ENCODE data around the gene BICC1. TPM values are rescaled to one million over a fixed set of nuclear protein-coding genes. Genes with fewer than 3 reads are reported as not detected.

Gene BICC1
- total and polyA plus RNA-seq, 2 donors (not counting 1 experiment from before 2014, with no cell fraction given) = 22.6 to 64.7 TPM

GRCh38 chr10:58844680-58845079 lies 332.0 kb downstream of the BICC1 start:
- Histone ChIP-seq H3K79me2 (ENCODE audit: control insufficient read depth, insufficient read depth, low read length) (no peaks in the 10 kb centered on the region), H3K4me3 (replicated peaks in 1 of 4; ENCODE audit: control extremely low read depth in 1 of 4, insufficient read depth in 1 of 4, low read depth in 3 of 4, low read length in 4 of 4) (no peak overlapping the region), H3K36me3 (ENCODE audit: control insufficient read depth, insufficient read depth, low read length) (no peaks in the 10 kb centered on the region), H3K27ac (ENCODE audit: insufficient read depth, low read length) (no peak overlapping the region), H3K9me3 (ENCODE audit: control insufficient read depth, insufficient read depth, low read depth, low read length) (no peaks in the 10 kb centered on the region), H3K4me1 (ENCODE audit: control insufficient read depth, extremely low read depth, insufficient read depth, low read length) (no peaks in the 10 kb centered on the region), H3K27me3 (ENCODE audit: control insufficient read depth, insufficient read depth, low read length) (no peaks in the 10 kb centered on the region), H2AFZ (ENCODE audit: low read length) (no peak overlapping the region), H3K9ac (ENCODE audit: insufficient read depth, low read length) (no peak overlapping the region), H4K20me1 (ENCODE audit: control insufficient read depth, extremely low read depth, insufficient read depth, low read length) (no peaks in the 10 kb centered on the region), H3K4me2 (ENCODE audit: extremely low read depth, insufficient read depth, low read length) (no peak overlapping the region)
- TF ChIP-seq EZH2 (IDR thresholded peaks at IDR 0.05; ENCODE audit: low read length, missing control alignments) = no peak
- TF ChIP-seq CTCF (conservative IDR thresholded peaks at IDR 0.05 in 1 of 2, IDR thresholded peaks at IDR 0.05 in 1 of 2; ENCODE audit: low read depth in 1 of 2, low read length in 2 of 2) = no peak
- no peak for DNase-seq (ENCODE audit: low read depth in 2 of 2)

DNA sequence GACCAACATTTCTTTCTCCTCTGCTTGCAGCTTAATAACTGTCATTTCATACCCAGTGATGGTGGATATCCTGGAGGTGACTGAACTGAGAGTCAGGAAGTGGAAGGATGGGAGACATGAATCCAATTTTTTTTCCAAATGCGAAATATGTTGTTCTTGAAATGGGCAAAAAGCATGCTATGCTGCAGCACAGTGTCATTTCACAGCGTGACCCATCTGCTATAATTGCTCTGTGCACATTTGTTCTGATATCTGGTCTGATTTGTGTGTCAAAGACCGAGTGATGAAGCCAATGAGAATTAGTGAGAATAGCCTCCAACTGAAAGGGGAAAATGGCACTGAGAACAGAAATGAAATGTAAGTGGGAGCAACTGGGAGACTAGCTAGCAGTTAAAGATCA lies 334.2 kb downstream of the BICC1 start:
- Histone ChIP-seq H4K20me1 (ENCODE audit: control insufficient read depth, extremely low read depth, insufficient read depth, low read length) (no peaks in the 10 kb centered on the region), H3K9ac (ENCODE audit: insufficient read depth, low read length) (no peak overlapping the region), H3K27ac (ENCODE audit: insufficient read depth, low read length) (no peak overlapping the region), H3K4me3 (replicated peaks in 1 of 4; ENCODE audit: control extremely low read depth in 1 of 4, insufficient read depth in 1 of 4, low read depth in 3 of 4, low read length in 4 of 4) (no peak overlapping the region), H3K36me3 (ENCODE audit: control insufficient read depth, insufficient read depth, low read length) (no peaks in the 10 kb centered on the region), H3K9me3 (ENCODE audit: control insufficient read depth, insufficient read depth, low read depth, low read length) (no peaks in the 10 kb centered on the region), H3K79me2 (ENCODE audit: control insufficient read depth, insufficient read depth, low read length) (no peaks in the 10 kb centered on the region), H3K27me3 (ENCODE audit: control insufficient read depth, insufficient read depth, low read length) (no peaks in the 10 kb centered on the region), H3K4me2 (ENCODE audit: extremely low read depth, insufficient read depth, low read length) (no peak overlapping the region), H2AFZ (ENCODE audit: low read length) (no peak overlapping the region), H3K4me1 (ENCODE audit: control insufficient read depth, extremely low read depth, insufficient read depth, low read length) (peaks cover 4% of the 10 kb centered on the region)
- DNase-seq (ENCODE audit: low read depth in 2 of 2) = no peak
- TF ChIP-seq CTCF (conservative IDR thresholded peaks at IDR 0.05 in 1 of 2, IDR thresholded peaks at IDR 0.05 in 1 of 2; ENCODE audit: low read depth in 1 of 2, low read length in 2 of 2) (no peak), EZH2 (IDR thresholded peaks at IDR 0.05; ENCODE audit: low read length, missing control alignments) (no peak)

DNA sequence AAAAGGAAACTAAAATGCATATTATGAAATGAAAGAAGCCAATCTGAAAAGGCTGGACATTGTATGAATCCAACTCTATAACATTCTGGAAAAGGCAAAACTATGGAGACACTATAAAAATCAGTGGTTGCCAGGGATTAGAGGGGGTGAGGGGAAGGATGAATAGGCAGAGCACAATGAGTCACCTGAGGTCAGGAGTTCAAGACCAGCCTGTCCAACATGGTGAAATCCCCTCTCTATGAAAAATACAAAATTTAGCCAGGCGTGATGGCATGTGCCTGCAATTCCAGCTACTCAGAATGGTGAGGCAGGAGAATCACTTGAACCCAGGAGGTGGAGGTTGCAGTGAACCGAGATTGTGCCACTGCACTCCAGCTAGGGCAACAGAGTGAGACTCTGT lies 338.9 kb downstream of the BICC1 start:
- no peak overlapping the region for H3K9ac ChIP-seq (ENCODE audit: insufficient read depth, low read length)
- no peaks in the 10 kb centered on the region for H3K27me3 ChIP-seq (ENCODE audit: control insufficient read depth, insufficient read depth, low read length)
- TF ChIP-seq CTCF (conservative IDR thresholded peaks at IDR 0.05 in 1 of 2, IDR thresholded peaks at IDR 0.05 in 1 of 2; ENCODE audit: low read depth in 1 of 2, low read length in 2 of 2) (no peak), EZH2 (IDR thresholded peaks at IDR 0.05; ENCODE audit: low read length, missing control alignments) (no peak)
- DNase-seq (ENCODE audit: low read depth in 2 of 2) = peak in 1 of 2 donors; percentile 19
- no peak overlapping the region for H3K4me2 ChIP-seq (ENCODE audit: extremely low read depth, insufficient read depth, low read length)
- peaks cover 7% of the 10 kb centered on the region for H3K4me1 ChIP-seq (ENCODE audit: control insufficient read depth, extremely low read depth, insufficient read depth, low read length)
- H3K36me3 ChIP-seq (ENCODE audit: control insufficient read depth, insufficient read depth, low read length) = no peaks in the 10 kb centered on the region
- H3K79me2 ChIP-seq (ENCODE audit: control insufficient read depth, insufficient read depth, low read length) = no peaks in the 10 kb centered on the region
- H4K20me1 ChIP-seq (ENCODE audit: control insufficient read depth, extremely low read depth, insufficient read depth, low read length) = no peaks in the 10 kb centered on the region
- no peak overlapping the region for H3K27ac ChIP-seq (ENCODE audit: insufficient read depth, low read length)
- no peak overlapping the region for H2AFZ ChIP-seq (ENCODE audit: low read length)
- H3K4me3 ChIP-seq (replicated peaks in 1 of 4; ENCODE audit: control extremely low read depth in 1 of 4, insufficient read depth in 1 of 4, low read depth in 3 of 4, low read length in 4 of 4) = no peak overlapping the region
- no peaks in the 10 kb centered on the region for H3K9me3 ChIP-seq (ENCODE audit: control insufficient read depth, insufficient read depth, low read depth, low read length)
